NB4 (cell line): Measurements from ENCODE around the gene FAM193A.

Experiments used
- CTCF ChIP-seq: IDR thresholded peaks from one replicate; pipeline ENCODE4 v1.5.1; 2012; ENCODE audit warnings: low read depth, low read length
- MYC ChIP-seq: IDR thresholded peaks from 2 replicates; pipeline ENCODE4 v1.6.1; 2011; ENCODE audit warnings: low read depth, low read length
- POLR2A ChIP-seq: IDR thresholded peaks from 2 replicates; pipeline ENCODE4 v1.6.1; 2011; ENCODE audit warnings: mild to moderate bottlenecking; ENCODE audit not compliant: insufficient read length; ENCODE audit errors: extremely low read depth

- TF ChIP-seq POLR2A (no peak), CTCF (no peak), MYC (no peak)
These were observed 163.1 kb downstream of the FAM193A start for GRCh38 chr4:2699534-2699933.
